Lower leg skin (tissue), 4 donors: ENCODE data around the gene MGST2. TPM values are rescaled to one million over a fixed set of nuclear protein-coding genes. Genes with fewer than 3 reads are reported as not detected.

Experiments
- DNase-seq, 2 donors: peaks; one replicate each; pipeline ENCODE4 v3.0.0-alpha.2; 2019; ENCODE audit warnings: low spot score in 2 of 2
- H3K4me3 ChIP-seq: fragments of 200-600 bp; sonication (generic); 2 replicates; pipeline ENCODE4 v1.5.1; 2017; ENCODE audit warnings: mild to moderate bottlenecking, low read depth; ENCODE audit not compliant: poor library complexity, severe bottlenecking
- POLR2A ChIP-seq, 2 donors: fragments of 450-650 bp; IDR thresholded peaks; one replicate each; pipeline ENCODE4 v1.6.1; 2016 to 2017; ENCODE audit warnings: antibody characterized with exemption in 2 of 2, mild to moderate bottlenecking in 1 of 2, moderate library complexity in 1 of 2
- WGBS, 2 donors: methylation state at CpG; one replicate each; pipeline ENCODE4 v1.1.5; 2018; 5-methylcytosine and 5-hydroxymethylcytosine counted together
- intact Hi-C: fragments of 100-400 bp; cut with DNase I; formaldehyde crosslinking; loops from one replicate; pipeline ENCODE4 v1.15.0; 2023; ENCODE audit warnings: low total_unique reads
- total RNA-seq, 4 donors: library from RNA; depleted of rRNA; stranded (reverse); fragments of >200 nt; gene quantifications; one replicate each; pipeline ENCODE4 v1.1.0, GENCODE V29; 2016
- TF ChIP-seq, protein P1 (sequence below), 3 donors: fragments of 450-650 bp; IDR thresholded peaks; one replicate each; pipeline ENCODE4 v1.5.1; 2016; ENCODE audit warnings: antibody characterized with exemption in 3 of 3, mild to moderate bottlenecking in 3 of 3, moderate library complexity in 2 of 3

The MGST2 gene
- total RNA-seq, 4 donors from 2014 or later: 83.1 to 157 (median 112) TPM

DNA sequence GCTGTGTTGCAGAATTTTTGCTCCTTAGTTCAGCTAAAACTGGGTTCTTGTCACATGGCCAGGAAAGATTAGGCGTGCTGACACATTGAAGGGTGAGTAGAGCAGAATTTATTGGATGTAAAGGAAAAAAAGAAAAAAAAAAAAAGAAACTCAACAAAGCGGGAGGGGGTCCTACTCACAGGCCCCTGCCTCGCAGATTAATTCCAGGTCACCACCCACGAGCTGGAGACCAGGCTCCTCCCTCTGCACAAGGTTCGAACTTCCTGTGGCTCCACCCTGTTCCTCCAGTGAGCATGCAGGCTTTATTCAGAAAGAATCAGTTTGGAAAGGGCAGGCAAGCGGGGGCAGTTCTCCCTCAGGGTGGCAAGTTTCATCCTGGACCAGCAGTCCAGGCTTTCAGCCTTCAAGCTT lies 17.1 kb downstream of the MGST2 start:
- 31 to 42% methylated on average over 6 of the region's 6 CpGs for WGBS, 2 donors
- intact Hi-C loops: no loop called here

DNA sequence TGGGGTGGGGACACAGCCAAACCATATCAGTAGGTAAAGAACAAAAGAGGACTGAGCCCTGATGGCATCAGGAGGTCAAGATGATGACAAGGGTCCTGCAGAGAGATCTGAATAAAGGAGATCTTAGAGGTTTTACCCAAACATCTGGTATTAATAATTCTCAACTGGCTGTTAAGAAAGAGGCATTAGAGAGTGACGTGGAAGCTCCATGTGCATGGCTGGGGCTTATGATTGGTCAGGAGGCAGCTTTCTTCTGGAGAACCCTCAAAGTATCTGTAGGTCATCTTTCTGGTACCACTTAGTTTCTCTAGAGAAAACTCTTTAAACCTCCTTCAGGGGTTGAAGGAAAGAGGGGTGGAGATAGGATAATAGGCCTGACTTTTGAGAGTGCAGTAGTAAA lies 18.7 kb downstream of the MGST2 start:
- no peak overlapping the region for H3K4me3 ChIP-seq
- intact Hi-C loops: no loop called here
- peak in 1 of 2 donors; percentile 21 for DNase-seq
- 75 to 83% methylated on average over 1 of the region's 1 CpG for WGBS, 2 donors
- TF ChIP-seq, protein P1, sequence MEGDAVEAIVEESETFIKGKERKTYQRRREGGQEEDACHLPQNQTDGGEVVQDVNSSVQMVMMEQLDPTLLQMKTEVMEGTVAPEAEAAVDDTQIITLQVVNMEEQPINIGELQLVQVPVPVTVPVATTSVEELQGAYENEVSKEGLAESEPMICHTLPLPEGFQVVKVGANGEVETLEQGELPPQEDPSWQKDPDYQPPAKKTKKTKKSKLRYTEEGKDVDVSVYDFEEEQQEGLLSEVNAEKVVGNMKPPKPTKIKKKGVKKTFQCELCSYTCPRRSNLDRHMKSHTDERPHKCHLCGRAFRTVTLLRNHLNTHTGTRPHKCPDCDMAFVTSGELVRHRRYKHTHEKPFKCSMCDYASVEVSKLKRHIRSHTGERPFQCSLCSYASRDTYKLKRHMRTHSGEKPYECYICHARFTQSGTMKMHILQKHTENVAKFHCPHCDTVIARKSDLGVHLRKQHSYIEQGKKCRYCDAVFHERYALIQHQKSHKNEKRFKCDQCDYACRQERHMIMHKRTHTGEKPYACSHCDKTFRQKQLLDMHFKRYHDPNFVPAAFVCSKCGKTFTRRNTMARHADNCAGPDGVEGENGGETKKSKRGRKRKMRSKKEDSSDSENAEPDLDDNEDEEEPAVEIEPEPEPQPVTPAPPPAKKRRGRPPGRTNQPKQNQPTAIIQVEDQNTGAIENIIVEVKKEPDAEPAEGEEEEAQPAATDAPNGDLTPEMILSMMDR (IDR thresholded peaks at IDR 0.05): no peak
- TF ChIP-seq POLR2A (IDR thresholded peaks at IDR 0.05): no peak

More for the DNA sequence above, 17.1 kb downstream of the MGST2 start:
- H3K4me3 ChIP-seq: no peak overlapping the region
- TF ChIP-seq POLR2A (IDR thresholded peaks at IDR 0.05): no peak
- TF ChIP-seq, protein P1 (IDR thresholded peaks at IDR 0.05): no peak
- DNase-seq: peak in 1 of 2 donors; percentile 62

DNA sequence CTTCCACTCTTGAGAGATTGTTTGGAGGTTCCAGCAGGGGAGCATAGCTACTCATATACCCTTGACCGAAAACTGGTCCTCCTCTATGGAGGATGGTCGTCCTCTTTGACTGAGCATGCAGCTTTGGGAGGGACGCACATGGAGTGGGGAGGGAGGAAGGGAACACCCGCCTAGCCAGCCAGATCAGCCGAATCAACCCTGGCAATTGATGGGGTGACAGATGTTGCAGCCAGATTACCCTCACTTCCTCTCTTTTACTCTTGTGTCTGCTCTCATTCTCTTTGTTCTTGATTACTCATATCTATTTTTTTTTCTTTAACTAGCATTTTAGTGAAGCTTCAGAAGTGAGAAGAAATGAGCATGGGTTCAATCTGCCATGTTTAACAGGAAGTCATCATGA lies 19.6 kb downstream of the MGST2 start:
- 81 to 94% methylated on average over 5 of the region's 5 CpGs for WGBS, 2 donors
- intact Hi-C loops: no loop called here

DNA sequence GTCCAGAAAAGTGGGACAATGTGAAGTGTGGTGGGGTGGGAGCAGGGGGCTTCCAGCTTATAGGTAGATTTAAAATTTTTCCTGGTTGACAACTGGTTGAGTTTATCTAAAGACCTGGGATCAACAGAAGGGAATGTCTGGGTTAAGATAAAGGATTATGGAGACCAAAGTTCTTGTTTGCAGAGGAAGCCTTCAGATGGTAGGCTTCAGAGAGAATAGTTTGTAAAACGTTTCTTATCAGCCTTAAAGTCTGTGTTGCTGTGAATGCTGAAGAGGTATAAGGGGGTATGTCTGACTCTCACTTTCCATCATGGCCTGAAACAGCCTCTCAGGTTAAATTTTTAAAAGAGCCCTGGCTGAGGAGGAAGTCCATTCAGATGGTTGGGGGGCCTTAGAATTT lies 20.5 kb downstream of the MGST2 start:
- H3K4me3 ChIP-seq: no peak overlapping the region
- intact Hi-C loops: no loop called here
- 77 to 79% methylated on average over 1 of the region's 1 CpG for WGBS, 2 donors
- DNase-seq: no peak
- TF ChIP-seq, protein P1 (IDR thresholded peaks at IDR 0.05): no peak
- TF ChIP-seq POLR2A (IDR thresholded peaks at IDR 0.05): no peak

More for the DNA sequence above, 19.6 kb downstream of the MGST2 start:
- H3K4me3 ChIP-seq: no peak overlapping the region
- TF ChIP-seq POLR2A (IDR thresholded peaks at IDR 0.05): no peak
- TF ChIP-seq, protein P1 (IDR thresholded peaks at IDR 0.05): no peak
- peak in 1 of 2 donors; percentile 46 for DNase-seq

DNA sequence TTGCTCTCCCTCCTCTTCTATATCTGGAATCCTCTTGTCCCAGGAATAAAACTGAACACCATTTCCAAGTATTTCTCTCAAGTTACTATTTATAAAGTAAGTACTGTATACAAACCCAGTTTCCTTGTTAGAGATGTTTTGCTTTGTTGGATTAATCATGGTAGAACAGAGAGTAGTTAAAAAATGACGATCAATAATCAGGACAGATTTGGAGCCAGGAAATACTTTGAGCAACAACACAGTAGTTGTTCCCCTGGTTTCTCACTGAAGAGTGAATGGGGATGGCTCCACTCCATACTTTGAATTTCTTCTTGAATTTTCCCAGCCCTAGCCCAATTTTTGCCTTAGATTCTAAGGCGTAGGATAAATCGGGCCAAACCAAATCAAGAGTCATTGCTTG lies 21.4 kb downstream of the MGST2 start:
- no peak for DNase-seq
- no peak overlapping the region for H3K4me3 ChIP-seq
- TF ChIP-seq, protein P1 (IDR thresholded peaks at IDR 0.05): no peak
- no peak for TF ChIP-seq POLR2A (IDR thresholded peaks at IDR 0.05)
- WGBS, 2 donors: 86 to 88% methylated on average over 3 of the region's 3 CpGs
- intact Hi-C loops: no loop called here

DNA sequence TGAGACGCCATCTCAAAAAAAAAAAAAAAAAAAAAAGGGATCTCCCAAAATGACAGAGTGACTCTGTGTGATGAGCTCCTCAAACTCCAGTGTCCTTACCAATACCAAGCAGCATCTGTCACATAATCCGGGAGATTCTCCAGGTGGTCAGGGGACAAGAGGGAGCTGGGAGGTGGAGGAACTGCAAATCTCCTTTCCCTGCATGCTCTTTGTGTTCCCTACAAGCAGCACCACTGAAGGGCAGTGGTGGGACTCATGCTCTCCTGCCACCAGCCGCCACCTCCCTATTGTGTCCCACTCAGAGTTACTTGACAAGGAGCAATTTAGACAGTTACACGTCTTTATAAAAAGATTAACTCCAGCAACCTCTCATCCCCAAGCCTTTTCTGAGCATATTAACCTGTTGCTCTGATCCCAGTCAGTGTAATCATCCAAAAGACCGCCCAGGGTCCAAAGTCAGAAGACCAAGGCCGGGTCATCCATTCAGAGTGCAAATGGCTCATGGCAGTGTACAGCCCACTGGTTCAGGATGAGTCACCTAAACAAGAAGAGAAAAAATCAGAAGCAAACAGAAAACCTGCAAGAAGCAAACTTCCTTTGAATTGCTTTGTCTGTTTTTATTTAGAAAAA lies 23.6 kb downstream of the MGST2 start:
- H3K4me3 ChIP-seq: no peak overlapping the region
- TF ChIP-seq POLR2A (IDR thresholded peaks at IDR 0.05): no peak
- TF ChIP-seq, protein P1 (IDR thresholded peaks at IDR 0.05): no peak
- DNase-seq: peak in 1 of 2 donors; percentile 42
- intact Hi-C loops: no loop called here
- WGBS, 2 donors: 90 to 96% methylated on average over 6 of the region's 6 CpGs
